ENCODE measurements around the gene PRR5. TPM values are rescaled to one million over a fixed set of nuclear protein-coding genes. Genes with fewer than 3 reads are reported as not detected.

The PRR5 gene
- total and polyA plus RNA-seq, 2 of the 13 experiments (the other 11 are each of a cell fraction or from before 2014, with no cell fraction given), result 11.6 to 27.5 TPM

- intact Hi-C loops (cut with micrococcal nuclease; ENCODE audit: unreplicated experiment) (no loop called here), in situ Hi-C loops (cut with HindIII; ENCODE audit: extremely low pct_ligation_motif_present, low pct_unique_long_range_greater_than_20kb) (no loop called here)
- TF ChIP-seq NFIC (IDR thresholded peaks at IDR 0.05; ENCODE audit: low read length) (no peak), ISX (CRISPR knock-in tag; conservative IDR thresholded peaks at IDR 0.05) (no peak), TRAFD1 (CRISPR knock-in tag; IDR thresholded peaks at IDR 0.05; ENCODE audit: borderline replicate concordance) (no peak), LCORL (IDR thresholded peaks at IDR 0.05) (no peak), LCORL (CRISPR knock-in tag; IDR thresholded peaks at IDR 0.05) (no peak), ZNF326 (CRISPR knock-in tag; IDR thresholded peaks at IDR 0.05; ENCODE audit: borderline replicate concordance) (no peak), MLX (CRISPR knock-in tag; IDR thresholded peaks at IDR 0.05) (no peak), TFDP1 (CRISPR knock-in tag; IDR thresholded peaks at IDR 0.05; ENCODE audit: borderline replicate concordance) (no peak), CEBPG (CRISPR knock-in tag; IDR thresholded peaks at IDR 0.05) (no peak), PAX8 (CRISPR knock-in tag; IDR thresholded peaks at IDR 0.05; ENCODE audit: borderline replicate concordance) (no peak), ZNF619 (CRISPR knock-in tag; IDR thresholded peaks at IDR 0.05) (no peak), MTF1 (CRISPR knock-in tag; IDR thresholded peaks at IDR 0.05) (no peak)
- CTCF ChIA-PET (ENCODE audit: low intra/inter-chr PET ratio, low total read pairs), result no interaction called here
- Histone ChIP-seq H3K79me2 (ENCODE audit: insufficient read depth, low read length) (no peaks in the 10 kb centered on the region), H3K36me3 (replicated peaks in 1 of 2; ENCODE audit: control insufficient read depth in 1 of 2, insufficient read depth in 2 of 2, low read length in 2 of 2) (peaks cover 9 to 10% of the 10 kb centered on the region in 2 experiments; a peak in 4 of 5 replicates), H3K27me3 (ENCODE audit: control insufficient read depth in 1 of 2, insufficient read depth in 2 of 2, low read length in 2 of 2) (no peaks in the 10 kb centered on the region), H3K4me2 (ENCODE audit: low read depth, low read length) (no peak overlapping the region), H3K4me3 (replicated peaks in 1 of 3; ENCODE audit: insufficient read depth in 1 of 3, low read depth in 2 of 3, low read length in 3 of 3) (no peak overlapping the region), H3K9ac (ENCODE audit: insufficient read depth, low read depth, low read length) (no peak overlapping the region), H4K20me1 (ENCODE audit: insufficient read depth, low read length) (0 out of 2 replicates have a peak, but pooled peaks cover 5% of the 10 kb centered on the region), H3K27ac (ENCODE audit: extremely low read length, insufficient read depth, low read length) (no peak overlapping the region), H3K9me3 (ENCODE audit: low read length) (no peaks in the 10 kb centered on the region), H3K4me1 (ENCODE audit: insufficient read depth, low read length) (peaks cover 16% of the 10 kb centered on the region), H2AFZ (ENCODE audit: low read length) (no peak overlapping the region)
- no TSS peak for BruUV-seq (replicated peaks)
- ATAC-seq, result no peak
- POLR2A ChIA-PET, result no interaction called here
- no peak for FAIRE-seq
- no peak for DNase-seq (ENCODE audit: low spot score)
- 90% methylated on average over 3 of the region's 14 CpGs for WGBS (ENCODE audit: low lambda C conversion rate)
Measured at GRCh38 chr22:44730022-44730393, 28.0 kb downstream of the PRR5 start.
